Measurements from ENCODE around the gene SHB. TPM values are rescaled to one million over a fixed set of nuclear protein-coding genes. Genes with fewer than 3 reads are reported as not detected.

Gene SHB
- total and polyA plus RNA-seq, 2 donors (not counting 3 experiments of a cell fraction or from before 2014, with no cell fraction given) = 13.4 to 24.9 TPM

- DNase-seq (ENCODE audit: low read depth, low spot score) (no peak), FAIRE-seq (no peak)
- H3K27ac ChIP-seq (ENCODE audit: insufficient read depth, low read depth, low read length) = no peak overlapping the region
- H3K36me3 ChIP-seq (ENCODE audit: control insufficient read depth in 2 of 2, extremely low read depth in 1 of 2, insufficient read depth in 2 of 2, low read length in 2 of 2) = no peaks in the 10 kb centered on the region
- ChIA-PET POLR2A (no interaction called here), CTCF (interaction anchor here (1.0 kb wide), 1 partner anchor 155 kb away, joined by 3 read pairs; no protein-coding TSS in a partner anchor)
- no peaks in the 10 kb centered on the region for H3K9me3 ChIP-seq (replicated peaks; ENCODE audit: control insufficient read depth, insufficient read depth, low read length)
- no TSS peak for BruUV-seq (replicated peaks)
- H3K4me1 ChIP-seq (ENCODE audit: control insufficient read depth, extremely low read depth, insufficient read depth, low read length) = peaks cover 9% of the 10 kb centered on the region
- H3K27me3 ChIP-seq (ENCODE audit: control insufficient read depth in 2 of 2, insufficient read depth in 2 of 2, low read length in 2 of 2) = no peaks in the 10 kb centered on the region
- no peaks in the 10 kb centered on the region for H3K79me2 ChIP-seq (ENCODE audit: control insufficient read depth, insufficient read depth, low read length)
- no peak overlapping the region for H3K9ac ChIP-seq (replicated peaks; ENCODE audit: extremely low read depth, insufficient read depth, low read length)
- dilution Hi-C loops (cut with MboI; ENCODE audit: extremely low pct_ligation_motif_present, low sequenced_read_pairs) (no loop called here), intact Hi-C loops (cut with micrococcal nuclease) (no loop called here)
- H3K4me2 ChIP-seq (ENCODE audit: insufficient read depth, low read length) = no peak overlapping the region
- H4K20me1 ChIP-seq (replicated peaks; ENCODE audit: control insufficient read depth, extremely low read depth, insufficient read depth, low read length) = no peaks in the 10 kb centered on the region
- no peak overlapping the region for H3K4me3 ChIP-seq (replicated peaks in 1 of 3; ENCODE audit: insufficient read depth in 1 of 3, low read depth in 1 of 3, low read length in 3 of 3)
- H2AFZ ChIP-seq (ENCODE audit: low read depth, low read length) = no peak overlapping the region
- H3K9me1 ChIP-seq (replicated peaks; ENCODE audit: control insufficient read depth, extremely low read depth, insufficient read depth, low read length) = no peaks in the 10 kb centered on the region
- no peak for TF ChIP-seq GATA2 (IDR thresholded peaks at IDR 0.05; ENCODE audit: insufficient read depth, insufficient read length, low read depth, low read length)
- no peak for TF ChIP-seq FOS (IDR thresholded peaks at IDR 0.05; ENCODE audit: borderline replicate concordance, insufficient read depth, low read length)
- TF ChIP-seq CTCF (IDR thresholded peaks at IDR 0.05; ENCODE audit: extremely low read depth in 1 of 2, insufficient read depth in 1 of 2, low read depth in 1 of 2, low read length in 2 of 2) = no peak
- no peak for TF ChIP-seq MAX (IDR thresholded peaks at IDR 0.05; ENCODE audit: insufficient read depth, insufficient read length)
- no peak for TF ChIP-seq EZH2 (IDR thresholded peaks at IDR 0.05; ENCODE audit: borderline replicate concordance, low read depth, low read length, severe bottlenecking)
- TF ChIP-seq POLR2A (IDR thresholded peaks at IDR 0.05; ENCODE audit: low read depth, low read length) = no peak
- TF ChIP-seq MYC (IDR thresholded peaks at IDR 0.05; ENCODE audit: low read depth, low read length) = no peak
Observed at GRCh38 chr9:38092656-38093055, 23.6 kb upstream of the SHB start.

Measured in endothelial cell of umbilical vein (primary cell).